Fibroblast of villous mesenchyme (primary cell): ENCODE measurements around the gene LRSAM1. TPM values are rescaled to one million over a fixed set of nuclear protein-coding genes. Genes with fewer than 3 reads are reported as not detected.

Source experiments
- DNase-seq: peaks from one replicate; pipeline ENCODE4 v3.0.0-alpha.2; 2010; ENCODE audit warnings: low read depth
- H3K4me3 ChIP-seq: 2 replicates; pipeline ENCODE4 v1.5.1; 2011; ENCODE audit warnings: low read depth, mild to moderate bottlenecking, low read length
- total RNA-seq: library from RNA; depleted of rRNA; stranded (reverse); fragments of >200 nt; gene quantifications from 2 replicates; pipeline ENCODE4 v1.2.3, GENCODE V29; 2012
- TF ChIP-seq, protein P1 (sequence below): IDR thresholded peaks from 2 replicates; pipeline ENCODE4 v1.5.1; 2012; ENCODE audit warnings: low read depth, mild to moderate bottlenecking, low read length; ENCODE audit not compliant: insufficient read depth

Gene LRSAM1
- total RNA-seq, 1 donor: 12.5 TPM

DNA sequence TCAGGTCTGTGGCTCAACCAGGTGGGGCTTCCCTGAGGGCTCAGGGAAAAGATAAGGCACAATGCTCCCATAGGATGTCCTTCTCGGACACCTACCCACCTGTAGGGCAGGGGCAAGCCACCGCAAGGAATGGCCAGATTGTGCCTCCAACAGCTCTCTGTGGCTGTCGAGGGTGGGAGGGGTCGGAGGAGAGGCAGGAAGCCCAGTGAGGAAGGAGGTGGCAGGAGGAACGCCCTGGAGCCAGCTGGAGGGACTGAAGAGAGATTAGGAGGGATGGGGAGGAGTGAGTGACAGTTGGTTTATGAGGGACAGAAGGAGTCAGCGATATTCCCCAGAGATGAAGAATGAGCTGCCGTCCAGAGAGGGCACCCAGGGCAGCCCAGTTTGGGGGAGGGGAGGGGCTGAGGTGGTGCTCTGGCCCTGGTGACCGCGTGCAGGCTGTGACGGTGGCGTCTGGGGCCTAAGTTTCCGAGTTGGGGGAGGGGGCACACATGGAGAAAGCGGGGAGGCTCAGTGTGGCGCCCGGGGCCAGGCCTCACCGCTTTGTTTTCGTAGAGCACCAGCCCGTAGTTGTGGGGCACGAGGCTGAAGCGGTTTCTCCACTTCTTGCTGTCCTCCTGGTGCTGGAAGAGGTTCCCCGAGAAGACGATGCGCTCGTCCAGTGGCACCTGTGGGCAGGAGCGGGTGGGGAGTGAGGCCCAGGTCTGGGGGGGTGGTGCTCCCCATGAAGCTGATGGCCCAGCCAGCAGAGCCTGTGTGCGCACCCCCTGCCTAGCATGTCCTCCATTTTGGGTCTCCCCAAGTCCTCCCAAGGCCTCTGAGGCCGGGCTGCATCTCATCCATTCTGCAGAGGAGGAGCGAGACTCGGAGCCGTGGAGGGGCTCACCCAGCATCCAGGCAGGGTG is 75.6 kb downstream of the LRSAM1 start:
- no peak for DNase-seq
- TF ChIP-seq, protein P1, sequence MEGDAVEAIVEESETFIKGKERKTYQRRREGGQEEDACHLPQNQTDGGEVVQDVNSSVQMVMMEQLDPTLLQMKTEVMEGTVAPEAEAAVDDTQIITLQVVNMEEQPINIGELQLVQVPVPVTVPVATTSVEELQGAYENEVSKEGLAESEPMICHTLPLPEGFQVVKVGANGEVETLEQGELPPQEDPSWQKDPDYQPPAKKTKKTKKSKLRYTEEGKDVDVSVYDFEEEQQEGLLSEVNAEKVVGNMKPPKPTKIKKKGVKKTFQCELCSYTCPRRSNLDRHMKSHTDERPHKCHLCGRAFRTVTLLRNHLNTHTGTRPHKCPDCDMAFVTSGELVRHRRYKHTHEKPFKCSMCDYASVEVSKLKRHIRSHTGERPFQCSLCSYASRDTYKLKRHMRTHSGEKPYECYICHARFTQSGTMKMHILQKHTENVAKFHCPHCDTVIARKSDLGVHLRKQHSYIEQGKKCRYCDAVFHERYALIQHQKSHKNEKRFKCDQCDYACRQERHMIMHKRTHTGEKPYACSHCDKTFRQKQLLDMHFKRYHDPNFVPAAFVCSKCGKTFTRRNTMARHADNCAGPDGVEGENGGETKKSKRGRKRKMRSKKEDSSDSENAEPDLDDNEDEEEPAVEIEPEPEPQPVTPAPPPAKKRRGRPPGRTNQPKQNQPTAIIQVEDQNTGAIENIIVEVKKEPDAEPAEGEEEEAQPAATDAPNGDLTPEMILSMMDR: no peak
- no peak overlapping the region for H3K4me3 ChIP-seq

- no peak for DNase-seq
- TF ChIP-seq, protein P1: no peak
- no peak overlapping the region for H3K4me3 ChIP-seq
Measured at GRCh38 chr9:127527560-127528268, 76.4 kb downstream of the LRSAM1 start.

GRCh38 chr9:127528422-127529251 is 77.3 kb downstream of the LRSAM1 start:
- DNase-seq: no peak
- H3K4me3 ChIP-seq: no peak overlapping the region
- TF ChIP-seq, protein P1: no peak

DNA sequence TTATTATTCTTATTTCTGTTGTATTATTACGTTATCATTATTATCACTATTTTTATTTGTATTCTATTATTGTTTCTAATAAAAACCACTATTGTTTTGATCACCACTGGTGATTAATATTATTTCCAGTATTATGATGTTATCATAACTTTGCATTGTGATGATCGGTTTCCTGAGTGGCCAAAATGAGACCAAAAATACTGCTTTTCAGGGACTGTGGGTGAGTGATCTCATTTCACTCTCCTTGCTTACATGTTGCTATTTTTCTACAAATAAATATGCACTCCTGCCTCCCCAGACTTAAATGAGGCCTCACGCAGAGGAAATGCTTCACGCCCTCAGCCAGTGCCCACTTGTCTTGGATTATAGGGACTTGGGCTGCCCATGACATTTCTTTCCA is 78.4 kb downstream of the LRSAM1 start:
- H3K4me3 ChIP-seq: no peak overlapping the region
- TF ChIP-seq, protein P1: no peak
- no peak for DNase-seq

- TF ChIP-seq, protein P1: no peak
- no peak for DNase-seq
- no peak overlapping the region for H3K4me3 ChIP-seq
Measured at GRCh38 chr9:127530206-127530941, 79.1 kb downstream of the LRSAM1 start.

- no peak overlapping the region for H3K4me3 ChIP-seq
- TF ChIP-seq, protein P1: no peak
- DNase-seq: no peak
Measured at GRCh38 chr9:127531676-127532075, 80.4 kb downstream of the LRSAM1 start.
